HG02798 (cell line): Measurements from ENCODE around the gene ZFPM1.

Experiments
- ATAC-seq: cut with Tn5 transposase; IDR thresholded peaks from one replicate; pipeline ENCODE4 v1.9.1; 2021; ENCODE audit warnings: mild to moderate bottlenecking; ENCODE audit not compliant: unreplicated experiment, poor library complexity

Gene ZFPM1

DNA sequence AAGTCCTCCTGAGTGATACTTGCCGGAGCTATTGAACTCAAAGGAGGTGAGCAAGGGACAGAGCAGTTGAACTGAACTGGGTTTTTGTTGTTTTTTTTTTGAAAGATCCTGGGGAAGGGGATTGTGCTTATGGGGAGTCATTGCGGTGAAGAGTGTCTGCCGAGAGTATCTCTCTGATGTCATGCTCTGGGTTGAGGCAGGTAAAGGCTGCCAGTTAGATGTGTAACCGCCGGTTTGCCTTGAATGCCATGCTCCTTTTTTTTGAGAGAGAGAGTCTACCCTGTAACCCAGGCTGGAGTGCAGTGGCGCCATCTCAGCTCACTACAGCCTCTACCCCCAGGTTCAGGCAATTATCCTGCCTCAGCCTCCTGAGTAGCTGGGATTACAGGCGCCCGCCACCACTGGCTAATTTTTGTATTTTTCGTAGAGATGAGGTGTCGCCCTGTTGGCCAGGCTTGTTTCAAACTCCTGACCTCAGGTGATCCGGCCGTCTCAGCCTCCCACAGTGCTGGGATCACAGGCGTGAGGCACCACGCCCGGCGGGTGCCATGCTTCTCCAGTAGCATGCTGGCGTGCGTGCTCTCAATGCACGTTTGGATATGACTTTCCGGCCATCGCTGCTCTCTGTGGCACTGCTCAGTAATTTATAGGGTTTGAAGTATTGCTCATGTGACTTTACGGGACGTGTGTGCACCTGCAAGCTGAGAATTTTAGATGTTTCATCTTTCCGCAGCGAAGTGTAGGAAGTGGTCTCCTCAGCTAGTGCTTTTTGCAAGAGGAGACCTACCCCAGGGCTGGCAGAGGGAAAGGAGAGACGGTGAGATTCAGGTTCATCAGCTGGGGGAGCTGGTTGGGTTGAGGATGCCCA lies 125.6 kb downstream of the ZFPM1 start:
- no peak for ATAC-seq

DNA sequence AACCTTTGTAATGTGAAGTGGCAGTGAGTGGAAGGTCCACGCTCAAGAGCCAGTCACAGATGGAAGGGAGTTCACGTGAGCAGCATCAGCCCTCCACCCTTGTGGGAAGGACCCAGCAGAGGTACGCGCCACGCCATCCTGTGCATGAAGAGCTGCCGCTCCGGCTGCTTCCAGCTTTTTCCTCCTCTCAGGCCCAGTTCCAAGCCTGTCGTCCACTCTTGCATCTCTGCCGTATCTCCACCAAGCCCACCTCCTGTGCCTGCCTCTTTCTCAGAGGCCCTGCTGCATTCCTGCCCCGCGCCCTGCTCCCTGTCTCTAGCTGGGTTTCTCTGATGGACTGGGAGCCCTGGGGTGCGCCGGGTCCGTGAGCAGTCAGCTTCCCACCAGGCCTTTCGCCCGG lies 127.3 kb downstream of the ZFPM1 start:
- ATAC-seq, result no peak

DNA sequence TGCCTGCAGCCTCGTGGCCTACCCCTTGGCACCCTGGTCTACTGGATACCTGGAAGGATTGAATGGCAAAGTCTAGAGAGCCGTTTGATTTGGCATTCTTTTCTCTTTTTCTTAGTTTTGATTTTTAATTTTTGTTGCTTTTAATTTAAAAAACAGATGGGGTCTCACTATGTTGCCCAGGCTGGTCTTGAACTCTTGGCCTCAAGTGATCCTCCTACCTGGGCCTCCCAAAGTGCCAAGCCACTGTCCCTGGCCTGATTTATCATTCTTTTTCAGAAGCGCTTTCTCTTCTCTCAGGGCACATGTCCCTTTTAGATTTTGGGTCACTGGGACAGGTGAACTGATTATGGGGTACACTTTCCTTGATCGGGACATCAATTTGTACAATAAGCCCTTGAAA lies 128.0 kb downstream of the ZFPM1 start:
- ATAC-seq, result no peak

DNA sequence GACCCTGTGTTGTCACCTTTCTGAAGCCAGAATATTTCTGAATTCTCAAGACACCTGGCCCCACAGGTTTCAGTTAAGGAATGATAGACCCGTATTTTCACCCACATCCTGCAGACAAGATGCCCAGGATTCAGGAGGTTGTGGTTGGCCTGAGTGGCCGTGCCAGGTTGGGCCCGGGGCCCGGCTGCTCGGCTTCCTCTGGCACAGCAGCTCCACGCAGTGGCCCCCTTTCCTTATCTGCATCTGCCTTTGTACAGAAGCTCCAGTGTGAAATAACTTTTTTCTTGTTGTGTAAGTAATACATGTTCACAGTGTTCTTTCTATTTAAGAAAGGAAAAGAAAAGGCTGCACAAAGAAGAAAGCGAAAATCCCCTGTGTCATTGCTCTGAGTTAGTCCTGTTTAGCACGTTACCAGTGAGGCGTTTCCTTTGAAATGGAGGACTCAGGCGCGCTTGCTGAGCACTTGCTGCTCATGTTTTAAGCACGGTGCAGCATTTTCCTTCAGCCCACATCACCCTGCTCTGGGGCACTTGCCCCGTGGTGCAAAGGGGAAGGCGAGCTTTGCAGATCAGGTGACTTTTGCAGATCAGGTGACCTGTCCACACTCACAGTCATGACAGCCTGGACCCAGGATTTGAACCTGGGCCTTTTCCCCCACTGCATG lies 130.0 kb downstream of the ZFPM1 start:
- ATAC-seq, result no peak

DNA sequence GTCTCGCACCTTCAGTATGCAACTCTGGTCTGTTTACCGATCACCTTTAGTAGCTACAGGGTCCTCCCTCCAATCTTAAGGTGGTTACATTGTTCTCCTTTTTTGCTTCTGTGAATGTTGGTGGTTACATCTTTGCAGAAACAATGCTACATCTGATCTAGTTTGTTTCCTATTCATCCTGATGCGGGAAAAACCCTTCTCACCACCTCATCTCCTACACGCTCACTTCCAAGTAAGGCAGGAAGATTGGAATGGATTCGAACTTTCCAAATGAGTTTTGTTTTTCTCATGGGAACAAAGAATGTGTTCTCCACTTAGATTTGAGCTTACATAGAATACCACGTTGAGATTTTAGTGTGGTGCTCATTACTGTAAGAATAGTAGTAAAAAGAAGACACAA lies 131.6 kb downstream of the ZFPM1 start:
- ATAC-seq, result no peak

DNA sequence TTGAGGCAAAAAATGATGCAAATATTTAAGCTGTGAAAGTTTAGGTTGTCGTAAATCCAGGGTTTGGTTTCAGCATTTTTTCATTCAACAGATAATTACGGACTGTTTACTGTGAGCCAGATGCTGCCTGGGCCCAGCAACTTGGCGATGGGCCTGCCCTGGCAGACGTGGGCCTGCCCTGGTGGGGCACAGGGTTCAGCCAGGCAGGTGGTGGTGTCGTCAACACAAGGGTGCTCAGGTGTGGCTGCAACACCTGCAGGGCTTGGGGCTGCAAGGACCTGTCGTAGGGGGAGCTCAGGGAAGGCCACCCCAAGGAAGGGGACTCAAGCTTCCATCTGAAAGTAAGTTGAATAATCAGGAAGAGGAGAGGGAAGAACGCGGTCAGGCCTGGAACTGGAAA lies 132.2 kb downstream of the ZFPM1 start:
- ATAC-seq, result no peak

DNA sequence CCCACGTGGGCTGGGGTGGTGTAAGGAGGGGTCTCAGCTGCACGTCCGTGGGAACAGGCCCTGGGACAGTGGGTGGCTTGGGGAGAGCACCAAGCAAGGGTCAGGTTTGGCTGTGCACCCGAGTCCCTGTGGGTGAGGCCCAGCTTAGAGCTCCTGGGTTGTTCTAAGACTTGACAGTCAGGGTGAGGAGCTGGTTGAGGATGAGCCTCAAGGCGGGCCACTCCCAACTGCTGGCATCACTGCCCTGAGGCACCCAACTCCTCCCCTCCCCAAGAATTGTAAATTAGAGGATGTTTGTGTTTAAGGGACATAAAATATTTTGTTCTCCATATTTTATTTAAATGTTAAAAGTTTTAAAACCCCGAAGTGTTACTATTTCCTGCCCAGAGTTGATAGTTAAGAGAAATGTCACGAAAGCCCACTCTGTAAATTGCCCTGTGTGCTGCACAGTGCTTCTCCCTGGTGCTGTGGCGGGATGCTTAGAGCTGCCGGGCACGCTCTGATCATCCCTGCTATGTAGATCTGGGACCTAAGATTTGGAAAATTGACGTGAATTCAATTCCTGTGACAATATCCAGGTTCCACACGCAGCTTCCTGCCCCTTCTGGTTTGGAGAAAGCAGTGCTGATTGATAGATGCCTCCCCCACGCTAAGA lies 133.0 kb downstream of the ZFPM1 start:
- no peak for ATAC-seq
